Panc1 (cell line): ENCODE data around the gene CDH23. TPM values are rescaled to one million over a fixed set of nuclear protein-coding genes. Genes with fewer than 3 reads are reported as not detected.

Experiments used
- ATAC-seq: fragments of 200-7000 bp; cut with Tn5 transposase; 2 replicates; pipeline ENCODE4 v1.9.1; 2020; ENCODE audit warnings: mild to moderate bottlenecking, moderate library complexity
- BruUV-seq: library from RNA; stranded (reverse); fragments of 400-500 nt; replicated peaks from 2 replicates; lab custom pipeline; 2021; lab: Mats Ljungman, UMichigan
- CTCF ChIA-PET: fragments of 300-600 bp; sonication (Branson Sonifier 250); formaldehyde crosslinking; loops from one replicate; lab custom pipeline; 2022; ENCODE audit warnings: antibody characterized with exemption; lab: Charles Lee
- POLR2A ChIA-PET: fragments of 300-600 bp; sonication (Branson Sonifier 250); formaldehyde crosslinking; loops from one replicate; lab custom pipeline; 2022; ENCODE audit warnings: antibody characterized with exemption; lab: Charles Lee
- DNase-seq: peaks from one replicate; pipeline ENCODE4 v3.0.0-alpha.2; 2010; ENCODE audit warnings: low read depth, low spot score
- H3K27ac ChIP-seq: 2 replicates; pipeline ENCODE4 v1.5.1; 2011; ENCODE audit warnings: mild to moderate bottlenecking, low read length, inconsistent platforms
- H3K27me3 ChIP-seq: fragments of 200-500 bp; sonication (Bioruptor generic); 2 replicates; pipeline ENCODE4 v1.6.0; 2014; ENCODE audit warnings: low read length, inconsistent platforms; ENCODE audit not compliant: control insufficient read depth, insufficient read depth
- H3K36me3 ChIP-seq: fragments of 200-500 bp; sonication (Bioruptor generic); 2 replicates; pipeline ENCODE4 v1.5.1; 2014; ENCODE audit warnings: inconsistent platforms, mild to moderate bottlenecking, low read length, moderate library complexity; ENCODE audit not compliant: control insufficient read depth, insufficient read depth
- H3K4me1 ChIP-seq: 2 replicates; pipeline ENCODE4 v1.5.1; 2011; ENCODE audit warnings: inconsistent platforms, mild to moderate bottlenecking, low read length, moderate library complexity; ENCODE audit not compliant: control insufficient read depth, insufficient read depth
- H3K4me3 ChIP-seq, 2 experiments: 2 replicates each; pipeline ENCODE4 v1.5.1; 2011 to 2012; ENCODE audit warnings: low read depth in 2 of 2, low read length in 2 of 2, mild to moderate bottlenecking in 2 of 2, inconsistent platforms in 1 of 2, moderate library complexity in 1 of 2
- H3K9me3 ChIP-seq: fragments of 200-500 bp; sonication (Bioruptor generic); 2 replicates; pipeline ENCODE4 v1.5.1; 2014; ENCODE audit warnings: low read depth, mild to moderate bottlenecking, inconsistent platforms, low read length, moderate library complexity; ENCODE audit not compliant: control insufficient read depth, insufficient read depth
- POLR2AphosphoS5 ChIP-seq: IDR thresholded peaks from 2 replicates; pipeline ENCODE4 v1.6.1; 2012; ENCODE audit warnings: mild to moderate bottlenecking, low read depth, low read length, moderate library complexity
- SIN3A ChIP-seq: IDR thresholded peaks from 2 replicates; pipeline ENCODE4 v1.6.1; 2012; ENCODE audit warnings: low read depth, mild to moderate bottlenecking, low read length, moderate library complexity, borderline replicate concordance; ENCODE audit not compliant: insufficient read depth
- TCF7L2 ChIP-seq: IDR thresholded peaks from 2 replicates; pipeline ENCODE4 v1.6.1; 2011; ENCODE audit warnings: mild to moderate bottlenecking, low read depth, low read length, inconsistent platforms
- in situ Hi-C: cut with HindIII; loops from 2 replicates; pipeline ENCODE4 v1.10.0; 2016; ENCODE audit warnings: low sequenced_read_pairs, low pct_unique_long_range_greater_than_20kb
- intact Hi-C: fragments of 100-400 bp; cut with micrococcal nuclease; formaldehyde crosslinking; loops from one replicate; pipeline ENCODE4 v1.10.0; 2022; ENCODE audit not compliant: unreplicated experiment
- total RNA-seq: library from RNA; stranded (reverse); gene quantifications from one replicate; pipeline ENCODE4 v1.2.1, GENCODE V29; 2021; ENCODE audit not compliant: unreplicated experiment
- TF ChIP-seq, protein P1 (sequence below), 2 experiments: IDR thresholded peaks; 2 replicates each; pipeline ENCODE4 v1.6.1; 2011 to 2012; ENCODE audit warnings: low read depth in 2 of 2, control low read depth in 1 of 2, low read length in 1 of 2, mild to moderate bottlenecking in 1 of 2, moderate library complexity in 1 of 2; ENCODE audit not compliant: insufficient read depth in 1 of 2
- TF ChIP-seq, protein P2 (sequence below): fragments of 450-650 bp; IDR thresholded peaks from 2 replicates; pipeline ENCODE4 v1.5.1; 2017; ENCODE audit warnings: mild to moderate bottlenecking

Gene CDH23
- total RNA-seq, 1 experiment from 2014 or later = 2.7 TPM

DNA sequence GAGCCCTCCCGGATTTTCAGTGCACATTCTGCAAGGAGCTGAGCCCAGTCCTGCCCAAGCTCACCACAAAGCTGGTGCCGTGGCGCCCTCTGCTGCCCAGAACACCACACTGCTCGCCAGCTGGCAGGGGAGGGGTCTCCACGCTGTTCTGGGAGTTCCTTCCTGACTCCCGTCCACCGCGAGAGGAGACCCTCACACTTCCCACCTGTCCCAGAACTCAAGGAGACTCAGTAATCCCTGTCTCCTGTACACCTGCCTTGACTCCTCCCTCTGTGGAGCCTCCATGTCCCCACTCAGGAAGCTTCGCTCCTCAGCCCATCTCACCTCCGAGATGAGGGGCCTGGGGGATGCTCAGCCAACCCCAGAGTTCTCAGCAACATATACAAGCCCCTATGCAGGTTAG lies 311.6 kb downstream of the CDH23 start:
- H3K4me1 ChIP-seq = peaks cover 3% of the 10 kb centered on the region
- in situ Hi-C loops (no loop called here), intact Hi-C loops (loop anchor here (10.0 kb wide), 1 partner anchor 106 kb away; no protein-coding TSS in a partner anchor)
- H3K9me3 ChIP-seq = no peaks in the 10 kb centered on the region
- DNase-seq (peak; percentile 35), ATAC-seq (peak; percentile 69; the same call in 1 of the 2 replicates)
- H3K27me3 ChIP-seq = no peaks in the 10 kb centered on the region
- TF ChIP-seq, protein P1, sequence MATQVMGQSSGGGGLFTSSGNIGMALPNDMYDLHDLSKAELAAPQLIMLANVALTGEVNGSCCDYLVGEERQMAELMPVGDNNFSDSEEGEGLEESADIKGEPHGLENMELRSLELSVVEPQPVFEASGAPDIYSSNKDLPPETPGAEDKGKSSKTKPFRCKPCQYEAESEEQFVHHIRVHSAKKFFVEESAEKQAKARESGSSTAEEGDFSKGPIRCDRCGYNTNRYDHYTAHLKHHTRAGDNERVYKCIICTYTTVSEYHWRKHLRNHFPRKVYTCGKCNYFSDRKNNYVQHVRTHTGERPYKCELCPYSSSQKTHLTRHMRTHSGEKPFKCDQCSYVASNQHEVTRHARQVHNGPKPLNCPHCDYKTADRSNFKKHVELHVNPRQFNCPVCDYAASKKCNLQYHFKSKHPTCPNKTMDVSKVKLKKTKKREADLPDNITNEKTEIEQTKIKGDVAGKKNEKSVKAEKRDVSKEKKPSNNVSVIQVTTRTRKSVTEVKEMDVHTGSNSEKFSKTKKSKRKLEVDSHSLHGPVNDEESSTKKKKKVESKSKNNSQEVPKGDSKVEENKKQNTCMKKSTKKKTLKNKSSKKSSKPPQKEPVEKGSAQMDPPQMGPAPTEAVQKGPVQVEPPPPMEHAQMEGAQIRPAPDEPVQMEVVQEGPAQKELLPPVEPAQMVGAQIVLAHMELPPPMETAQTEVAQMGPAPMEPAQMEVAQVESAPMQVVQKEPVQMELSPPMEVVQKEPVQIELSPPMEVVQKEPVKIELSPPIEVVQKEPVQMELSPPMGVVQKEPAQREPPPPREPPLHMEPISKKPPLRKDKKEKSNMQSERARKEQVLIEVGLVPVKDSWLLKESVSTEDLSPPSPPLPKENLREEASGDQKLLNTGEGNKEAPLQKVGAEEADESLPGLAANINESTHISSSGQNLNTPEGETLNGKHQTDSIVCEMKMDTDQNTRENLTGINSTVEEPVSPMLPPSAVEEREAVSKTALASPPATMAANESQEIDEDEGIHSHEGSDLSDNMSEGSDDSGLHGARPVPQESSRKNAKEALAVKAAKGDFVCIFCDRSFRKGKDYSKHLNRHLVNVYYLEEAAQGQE (IDR thresholded peaks at IDR 0.05; ENCODE audit: insufficient read depth in 1 of 2, low read depth in 2 of 2, low read length in 1 of 2) = no peak
- TF ChIP-seq TCF7L2 = no peak
- no peak for TF ChIP-seq POLR2AphosphoS5
- TF ChIP-seq, protein P2, sequence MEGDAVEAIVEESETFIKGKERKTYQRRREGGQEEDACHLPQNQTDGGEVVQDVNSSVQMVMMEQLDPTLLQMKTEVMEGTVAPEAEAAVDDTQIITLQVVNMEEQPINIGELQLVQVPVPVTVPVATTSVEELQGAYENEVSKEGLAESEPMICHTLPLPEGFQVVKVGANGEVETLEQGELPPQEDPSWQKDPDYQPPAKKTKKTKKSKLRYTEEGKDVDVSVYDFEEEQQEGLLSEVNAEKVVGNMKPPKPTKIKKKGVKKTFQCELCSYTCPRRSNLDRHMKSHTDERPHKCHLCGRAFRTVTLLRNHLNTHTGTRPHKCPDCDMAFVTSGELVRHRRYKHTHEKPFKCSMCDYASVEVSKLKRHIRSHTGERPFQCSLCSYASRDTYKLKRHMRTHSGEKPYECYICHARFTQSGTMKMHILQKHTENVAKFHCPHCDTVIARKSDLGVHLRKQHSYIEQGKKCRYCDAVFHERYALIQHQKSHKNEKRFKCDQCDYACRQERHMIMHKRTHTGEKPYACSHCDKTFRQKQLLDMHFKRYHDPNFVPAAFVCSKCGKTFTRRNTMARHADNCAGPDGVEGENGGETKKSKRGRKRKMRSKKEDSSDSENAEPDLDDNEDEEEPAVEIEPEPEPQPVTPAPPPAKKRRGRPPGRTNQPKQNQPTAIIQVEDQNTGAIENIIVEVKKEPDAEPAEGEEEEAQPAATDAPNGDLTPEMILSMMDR = peak; percentile 94
- TF ChIP-seq SIN3A = no peak
- H3K27ac ChIP-seq = no peak overlapping the region
- no peak overlapping the region for H3K4me3 ChIP-seq
- ChIA-PET CTCF (interaction anchor here (0.6 to 2.5 kb wide), 14 partner anchors 10 to 423 kb away, joined by 3 to 12 read pairs (median 5); partner anchors contain the start of genes CDH23 and SLC29A3), POLR2A (no interaction called here)
- H3K36me3 ChIP-seq = no peaks in the 10 kb centered on the region
- no TSS peak for BruUV-seq

DNA sequence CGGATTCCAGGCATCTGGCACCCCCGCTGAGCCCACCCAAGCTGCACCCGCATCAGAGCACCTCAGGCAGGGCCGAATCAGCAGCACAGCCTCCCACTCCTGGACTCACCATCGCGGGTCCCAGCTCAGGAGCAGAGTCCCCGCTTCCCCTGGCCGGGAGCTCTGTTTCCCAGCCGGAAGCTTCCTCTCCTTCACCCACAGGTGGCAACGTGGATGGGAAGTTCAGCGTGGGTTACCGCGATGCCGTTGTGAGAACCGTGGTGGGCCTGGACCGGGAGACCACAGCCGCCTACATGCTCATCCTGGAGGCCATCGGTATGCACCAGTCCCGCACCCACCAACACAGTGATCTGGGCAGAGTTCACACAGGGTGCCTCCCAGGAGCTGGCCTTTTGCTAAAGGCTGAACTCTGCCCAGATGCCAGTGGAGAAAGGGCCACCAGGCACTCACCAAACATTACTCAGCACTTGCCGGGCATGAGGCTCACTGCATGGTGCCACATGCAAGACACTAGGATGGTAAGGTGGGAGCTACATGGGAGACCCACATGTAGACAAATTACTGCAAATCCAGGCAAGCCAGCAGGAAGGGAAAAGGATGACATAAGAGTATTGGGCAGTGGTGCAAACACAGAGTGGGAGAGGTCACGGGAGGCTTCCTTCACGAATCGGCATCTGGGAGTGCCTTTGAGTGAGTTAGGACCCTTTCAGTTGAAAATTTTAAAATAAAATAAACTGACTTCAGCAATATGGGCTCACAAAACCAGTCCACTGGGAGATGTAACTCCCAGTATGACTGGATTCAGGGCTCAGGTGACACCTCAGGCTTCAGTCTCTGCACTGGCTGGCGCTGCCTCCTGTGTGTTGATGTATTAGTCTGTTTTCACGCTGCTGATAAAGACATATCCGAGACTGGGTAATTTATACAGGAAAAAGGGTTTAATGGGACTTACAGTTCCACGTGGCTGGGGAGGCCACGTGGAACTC lies 312.5 kb downstream of the CDH23 start:
- BruUV-seq = no TSS peak
- in situ Hi-C loops (no loop called here), intact Hi-C loops (loop anchor here (10.0 kb wide), 1 partner anchor 106 kb away; no protein-coding TSS in a partner anchor)
- Histone ChIP-seq H3K4me1 (peaks cover 9% of the 10 kb centered on the region), H3K36me3 (no peaks in the 10 kb centered on the region), H3K9me3 (no peaks in the 10 kb centered on the region), H3K27ac (no peak overlapping the region), H3K27me3 (no peaks in the 10 kb centered on the region), H3K4me3 (no peak overlapping the region)
- no peak for ATAC-seq
- POLR2A ChIA-PET = no interaction called here
- CTCF ChIA-PET = interaction anchor here (0.5 to 2.5 kb wide), 11 partner anchors 10 to 424 kb away, joined by 3 to 12 read pairs (median 6); partner anchors contain the start of genes CDH23 and SLC29A3
- no peak for DNase-seq
- TF ChIP-seq SIN3A (no peak), POLR2AphosphoS5 (no peak), TCF7L2 (no peak)
- TF ChIP-seq, protein P1 (IDR thresholded peaks at IDR 0.05; ENCODE audit: insufficient read depth in 1 of 2, low read depth in 2 of 2, low read length in 1 of 2) = no peak
- TF ChIP-seq, protein P2 = no peak
